Uterus (tissue), 2 donors: ENCODE data around the gene PRR27.

ENCODE experiments used
- POLR2A ChIP-seq, 2 donors: fragments of 450-650 bp; IDR thresholded peaks; one replicate each; pipeline ENCODE4 v1.6.1; 2016; ENCODE audit warnings: antibody characterized with exemption in 2 of 2, mild to moderate bottlenecking in 1 of 2, moderate library complexity in 1 of 2
- TF ChIP-seq, protein P1 (sequence below), 4 experiments: fragments of 200-600 bp in 2 of 4; fragments of 450-650 bp in 2 of 4; sonication (generic) in 2 of 4; IDR thresholded peaks; one replicate each; pipeline ENCODE4 v1.5.1; 2016 to 2019; ENCODE audit warnings: antibody characterized with exemption in 4 of 4, mild to moderate bottlenecking in 2 of 4, moderate library complexity in 1 of 4

DNA sequence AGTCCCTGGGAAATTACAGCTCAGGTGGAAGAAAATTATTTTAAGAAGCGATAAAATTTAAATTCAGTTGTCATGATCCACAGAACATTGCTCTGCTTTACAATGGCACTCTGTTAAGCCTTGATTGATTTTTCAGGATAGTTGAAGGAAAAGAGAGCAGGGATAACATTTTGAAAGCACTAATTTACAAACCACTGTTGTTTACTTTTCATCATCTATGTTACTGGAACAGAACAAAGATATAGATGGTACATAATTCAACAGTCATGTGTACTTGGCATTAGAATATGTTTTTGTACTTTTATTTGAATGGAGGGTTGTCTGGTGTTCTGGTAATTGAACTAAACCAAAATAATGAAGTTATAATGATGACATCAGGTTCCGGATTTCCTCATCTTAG lies 38.9 kb downstream of the PRR27 start:
- no peak for TF ChIP-seq POLR2A (IDR thresholded peaks at IDR 0.05)
- TF ChIP-seq, protein P1, sequence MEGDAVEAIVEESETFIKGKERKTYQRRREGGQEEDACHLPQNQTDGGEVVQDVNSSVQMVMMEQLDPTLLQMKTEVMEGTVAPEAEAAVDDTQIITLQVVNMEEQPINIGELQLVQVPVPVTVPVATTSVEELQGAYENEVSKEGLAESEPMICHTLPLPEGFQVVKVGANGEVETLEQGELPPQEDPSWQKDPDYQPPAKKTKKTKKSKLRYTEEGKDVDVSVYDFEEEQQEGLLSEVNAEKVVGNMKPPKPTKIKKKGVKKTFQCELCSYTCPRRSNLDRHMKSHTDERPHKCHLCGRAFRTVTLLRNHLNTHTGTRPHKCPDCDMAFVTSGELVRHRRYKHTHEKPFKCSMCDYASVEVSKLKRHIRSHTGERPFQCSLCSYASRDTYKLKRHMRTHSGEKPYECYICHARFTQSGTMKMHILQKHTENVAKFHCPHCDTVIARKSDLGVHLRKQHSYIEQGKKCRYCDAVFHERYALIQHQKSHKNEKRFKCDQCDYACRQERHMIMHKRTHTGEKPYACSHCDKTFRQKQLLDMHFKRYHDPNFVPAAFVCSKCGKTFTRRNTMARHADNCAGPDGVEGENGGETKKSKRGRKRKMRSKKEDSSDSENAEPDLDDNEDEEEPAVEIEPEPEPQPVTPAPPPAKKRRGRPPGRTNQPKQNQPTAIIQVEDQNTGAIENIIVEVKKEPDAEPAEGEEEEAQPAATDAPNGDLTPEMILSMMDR (IDR thresholded peaks at IDR 0.05) = no peak
